Measurements from ENCODE around the gene FGF12. TPM values are rescaled to one million over a fixed set of nuclear protein-coding genes. Genes with fewer than 3 reads are reported as not detected.

Gene FGF12
- total and polyA plus RNA-seq, 2 donors (not counting 1 experiment from before 2014, with no cell fraction given): 0.03 TPM; not detected in 1

DNA sequence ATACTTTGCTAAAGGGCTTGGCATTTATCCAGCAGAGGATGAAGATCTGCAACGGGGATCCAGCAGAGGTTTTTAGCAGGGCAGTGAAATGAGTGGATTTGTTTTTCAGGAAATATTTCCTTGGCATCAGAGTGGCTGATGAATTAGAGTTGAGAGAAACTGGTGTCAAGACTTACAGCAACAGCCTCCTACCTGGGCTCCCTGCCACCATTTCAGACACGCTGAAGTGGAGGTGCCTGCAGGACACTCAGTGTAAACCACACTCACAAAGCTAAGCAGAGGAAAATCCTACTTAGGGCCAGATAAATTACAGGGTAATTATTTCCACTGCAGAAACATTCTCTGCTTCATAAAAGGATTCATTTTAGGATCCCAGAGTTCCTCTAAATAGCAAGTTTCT, 519.7 kb downstream of the FGF12 start:
- H3K4me3 Mint-ChIP-seq: no peak overlapping the region
- Histone ChIP-seq H3K9me3 (ENCODE audit: control extremely low read depth in 1 of 3, control insufficient read depth in 2 of 3, insufficient read depth in 1 of 3, low read length in 2 of 3) (no peaks in the 10 kb centered on the region), H3K27ac (ENCODE audit: low read length in 2 of 2) (no peak overlapping the region), H3K4me2 (replicated peaks; ENCODE audit: low read depth, low read length, poor library complexity, severe bottlenecking) (no peak overlapping the region), H3K36me3 (replicated peaks in 1 of 2; ENCODE audit: control extremely low read depth in 1 of 2, control insufficient read depth in 1 of 2, extremely low read depth in 1 of 2, insufficient read depth in 2 of 2, low read length in 1 of 2) (no peaks in the 10 kb centered on the region), H2AFZ (ENCODE audit: insufficient read depth, low read depth, low read length, poor library complexity, severe bottlenecking) (no peak overlapping the region), H3K27me3 (replicated peaks in 1 of 4; ENCODE audit: control extremely low read depth in 1 of 4, control insufficient read depth in 3 of 4, insufficient read depth in 4 of 4, low read length in 3 of 4) (no peaks in the 10 kb centered on the region), H3K79me2 (ENCODE audit: control insufficient read depth, insufficient read depth, low read length) (no peaks in the 10 kb centered on the region), H4K20me1 (ENCODE audit: control insufficient read depth, insufficient read depth, low read length, poor library complexity, severe bottlenecking) (no peaks in the 10 kb centered on the region), H3K9ac (ENCODE audit: low read length) (no peak overlapping the region), H3K4me1 (ENCODE audit: control insufficient read depth in 2 of 2, insufficient read depth in 2 of 2, low read length in 2 of 2) (no peaks in the 10 kb centered on the region), H3K4me3 (ENCODE audit: control extremely low read depth in 1 of 5, extremely low read depth in 1 of 5, insufficient read depth in 1 of 5, low read depth in 2 of 5, low read length in 4 of 5) (no peak overlapping the region)
- ATAC-seq (ENCODE audit: low read depth) (no peak), DNase-seq (no peak)
- CTCF ChIA-PET: no interaction called here
- intact Hi-C loops (cut with micrococcal nuclease): no loop called here
- H3K27me3 Mint-ChIP-seq: no peaks in the 10 kb centered on the region
- no peak for TF ChIP-seq EZH2 (IDR thresholded peaks at IDR 0.05; ENCODE audit: borderline replicate concordance, insufficient read depth, low read depth, low read length, poor library complexity, severe bottlenecking)
- TF ChIP-seq, protein P1, sequence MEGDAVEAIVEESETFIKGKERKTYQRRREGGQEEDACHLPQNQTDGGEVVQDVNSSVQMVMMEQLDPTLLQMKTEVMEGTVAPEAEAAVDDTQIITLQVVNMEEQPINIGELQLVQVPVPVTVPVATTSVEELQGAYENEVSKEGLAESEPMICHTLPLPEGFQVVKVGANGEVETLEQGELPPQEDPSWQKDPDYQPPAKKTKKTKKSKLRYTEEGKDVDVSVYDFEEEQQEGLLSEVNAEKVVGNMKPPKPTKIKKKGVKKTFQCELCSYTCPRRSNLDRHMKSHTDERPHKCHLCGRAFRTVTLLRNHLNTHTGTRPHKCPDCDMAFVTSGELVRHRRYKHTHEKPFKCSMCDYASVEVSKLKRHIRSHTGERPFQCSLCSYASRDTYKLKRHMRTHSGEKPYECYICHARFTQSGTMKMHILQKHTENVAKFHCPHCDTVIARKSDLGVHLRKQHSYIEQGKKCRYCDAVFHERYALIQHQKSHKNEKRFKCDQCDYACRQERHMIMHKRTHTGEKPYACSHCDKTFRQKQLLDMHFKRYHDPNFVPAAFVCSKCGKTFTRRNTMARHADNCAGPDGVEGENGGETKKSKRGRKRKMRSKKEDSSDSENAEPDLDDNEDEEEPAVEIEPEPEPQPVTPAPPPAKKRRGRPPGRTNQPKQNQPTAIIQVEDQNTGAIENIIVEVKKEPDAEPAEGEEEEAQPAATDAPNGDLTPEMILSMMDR (IDR thresholded peaks at IDR 0.05): no peak
- H3K27ac Mint-ChIP-seq: no peak overlapping the region
- H3K4me1 Mint-ChIP-seq: no peaks in the 10 kb centered on the region
- H3K9me3 Mint-ChIP-seq (ENCODE audit: insufficient read depth): no peaks in the 10 kb centered on the region
- 93% methylated on average over 2 of the region's 2 CpGs for WGBS (ENCODE audit: insufficient coverage)
- POLR2A ChIA-PET: no interaction called here

DNA sequence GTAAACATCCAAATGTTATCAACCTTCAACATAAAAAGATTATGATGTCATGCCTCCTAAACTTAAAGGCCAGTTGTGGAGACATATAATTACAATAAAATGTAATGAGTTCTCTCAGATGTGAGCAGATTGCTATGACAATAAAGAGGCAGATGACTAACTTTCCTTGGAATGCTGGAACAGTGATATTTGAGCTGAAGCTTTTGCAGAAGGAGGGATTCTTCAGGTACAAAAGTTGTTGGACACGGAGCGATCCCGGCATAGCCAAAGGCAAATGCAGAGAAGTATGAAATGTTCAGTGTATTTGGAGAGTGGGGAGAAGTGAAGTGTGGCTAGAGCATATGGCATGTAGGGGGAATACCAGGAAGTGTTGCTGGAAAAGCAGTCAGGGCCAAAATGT, 520.1 kb downstream of the FGF12 start:
- Mint-ChIP-seq H3K27ac (no peak overlapping the region), H3K4me3 (no peak overlapping the region), H3K27me3 (peaks cover under 1% of the 10 kb centered on the region), H3K9me3 (ENCODE audit: insufficient read depth) (no peaks in the 10 kb centered on the region), H3K4me1 (no peaks in the 10 kb centered on the region)
- Histone ChIP-seq H3K9ac (ENCODE audit: low read length) (no peak overlapping the region), H4K20me1 (ENCODE audit: control insufficient read depth, insufficient read depth, low read length, poor library complexity, severe bottlenecking) (no peaks in the 10 kb centered on the region), H3K79me2 (ENCODE audit: control insufficient read depth, insufficient read depth, low read length) (no peaks in the 10 kb centered on the region), H3K36me3 (replicated peaks in 1 of 2; ENCODE audit: control extremely low read depth in 1 of 2, control insufficient read depth in 1 of 2, extremely low read depth in 1 of 2, insufficient read depth in 2 of 2, low read length in 1 of 2) (no peaks in the 10 kb centered on the region), H2AFZ (ENCODE audit: insufficient read depth, low read depth, low read length, poor library complexity, severe bottlenecking) (no peak overlapping the region), H3K4me1 (ENCODE audit: control insufficient read depth in 2 of 2, insufficient read depth in 2 of 2, low read length in 2 of 2) (no peaks in the 10 kb centered on the region), H3K27ac (ENCODE audit: low read length in 2 of 2) (no peak overlapping the region), H3K4me2 (replicated peaks; ENCODE audit: low read depth, low read length, poor library complexity, severe bottlenecking) (no peak overlapping the region), H3K27me3 (replicated peaks in 1 of 4; ENCODE audit: control extremely low read depth in 1 of 4, control insufficient read depth in 3 of 4, insufficient read depth in 4 of 4, low read length in 3 of 4) (no peaks in the 10 kb centered on the region), H3K9me3 (ENCODE audit: control extremely low read depth in 1 of 3, control insufficient read depth in 2 of 3, insufficient read depth in 1 of 3, low read length in 2 of 3) (no peaks in the 10 kb centered on the region), H3K4me3 (ENCODE audit: control extremely low read depth in 1 of 5, extremely low read depth in 1 of 5, insufficient read depth in 1 of 5, low read depth in 2 of 5, low read length in 4 of 5) (no peak overlapping the region)
- 94% methylated on average over 3 of the region's 3 CpGs for WGBS (ENCODE audit: insufficient coverage)
- POLR2A ChIA-PET: no interaction called here
- CTCF ChIA-PET: no interaction called here
- TF ChIP-seq, protein P1 (IDR thresholded peaks at IDR 0.05): no peak
- intact Hi-C loops (cut with micrococcal nuclease): no loop called here
- ATAC-seq (ENCODE audit: low read depth): no peak
- DNase-seq: no peak
